ENCODE data around the gene UQCRC2. TPM values are rescaled to one million over a fixed set of nuclear protein-coding genes. Genes with fewer than 3 reads are reported as not detected.
A peak's percentile ranks its signal among the peaks of the same experiment; 100 is the strongest.

The UQCRC2 gene
- total RNA-seq, 4 donors from 2014 or later: 193 to 309 (median 286) TPM

- Histone ChIP-seq H3K4me1 (peaks cover 0 to 17% (median 4%) of the 10 kb centered on the region in 4 donors), H3K27ac (peak overlapping the region; percentile 75 to 92 (median 80))
Measured at GRCh38 chr16:22007159-22007508, 54.0 kb downstream of the UQCRC2 start.

GRCh38 chr16:22007509-22008214 is 54.5 kb downstream of the UQCRC2 start, which contains the start of gene MOSMO:
MOSMO (plus strand) TSS chr16:22008111; CDS start chr16:22008302, 191 bp downstream.
- Histone ChIP-seq H3K9me3 (no peaks in the 10 kb centered on the region), H3K36me3 (no peaks in the 10 kb centered on the region)

More at GRCh38 chr16:22007159-22007508, 54.0 kb downstream of the UQCRC2 start:
- no peak for DNase-seq
- Histone ChIP-seq H3K9me3 (no peaks in the 10 kb centered on the region), H3K36me3 (no peaks in the 10 kb centered on the region), H3K4me3 (peak overlapping the region; percentile 81 to 99 (median 88)), H3K27me3 (no peaks in the 10 kb centered on the region)
- TF ChIP-seq, protein P1, sequence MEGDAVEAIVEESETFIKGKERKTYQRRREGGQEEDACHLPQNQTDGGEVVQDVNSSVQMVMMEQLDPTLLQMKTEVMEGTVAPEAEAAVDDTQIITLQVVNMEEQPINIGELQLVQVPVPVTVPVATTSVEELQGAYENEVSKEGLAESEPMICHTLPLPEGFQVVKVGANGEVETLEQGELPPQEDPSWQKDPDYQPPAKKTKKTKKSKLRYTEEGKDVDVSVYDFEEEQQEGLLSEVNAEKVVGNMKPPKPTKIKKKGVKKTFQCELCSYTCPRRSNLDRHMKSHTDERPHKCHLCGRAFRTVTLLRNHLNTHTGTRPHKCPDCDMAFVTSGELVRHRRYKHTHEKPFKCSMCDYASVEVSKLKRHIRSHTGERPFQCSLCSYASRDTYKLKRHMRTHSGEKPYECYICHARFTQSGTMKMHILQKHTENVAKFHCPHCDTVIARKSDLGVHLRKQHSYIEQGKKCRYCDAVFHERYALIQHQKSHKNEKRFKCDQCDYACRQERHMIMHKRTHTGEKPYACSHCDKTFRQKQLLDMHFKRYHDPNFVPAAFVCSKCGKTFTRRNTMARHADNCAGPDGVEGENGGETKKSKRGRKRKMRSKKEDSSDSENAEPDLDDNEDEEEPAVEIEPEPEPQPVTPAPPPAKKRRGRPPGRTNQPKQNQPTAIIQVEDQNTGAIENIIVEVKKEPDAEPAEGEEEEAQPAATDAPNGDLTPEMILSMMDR (IDR thresholded peaks at IDR 0.05): no peak
- TF ChIP-seq POLR2A (IDR thresholded peaks at IDR 0.05): no peak

DNA sequence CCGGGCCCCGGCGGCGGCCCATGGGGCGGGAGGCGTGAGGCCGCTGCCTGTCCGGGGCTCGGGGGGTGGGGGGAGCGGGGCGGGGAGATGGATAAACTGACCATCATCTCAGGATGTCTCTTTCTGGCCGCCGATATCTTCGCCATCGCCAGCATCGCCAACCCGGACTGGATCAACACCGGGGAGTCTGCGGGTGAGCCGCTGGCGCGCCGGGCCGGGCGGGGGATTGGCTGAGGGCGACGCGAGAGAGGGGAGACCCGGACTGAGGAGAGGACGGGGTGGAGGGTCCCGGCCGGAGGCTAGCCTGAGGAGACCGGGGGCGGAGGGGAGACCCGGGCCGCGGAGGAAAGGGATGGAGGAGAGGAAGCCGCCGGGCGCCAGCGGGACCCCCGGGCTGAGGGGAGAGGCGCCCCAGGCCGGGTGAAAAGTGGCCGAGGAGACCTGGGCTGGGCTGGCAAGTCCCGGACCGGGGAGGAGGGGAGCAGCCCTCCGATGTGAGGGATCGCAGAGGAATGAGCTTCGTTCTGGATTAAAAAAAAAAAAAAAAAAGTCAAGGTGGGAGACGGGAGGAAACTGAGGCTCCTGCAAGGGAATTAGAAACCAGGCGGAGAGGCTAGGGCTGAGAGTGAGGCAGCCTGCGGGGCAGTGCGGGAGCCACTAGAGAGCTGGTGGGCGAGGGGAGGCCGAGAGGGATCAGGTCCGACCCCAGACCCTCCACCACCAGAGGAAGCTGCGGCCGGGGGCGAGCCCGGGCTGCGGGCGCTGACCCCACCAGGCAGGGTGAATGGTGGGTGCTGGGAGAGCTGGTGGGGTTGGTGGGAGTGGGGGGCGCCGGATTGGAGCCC is 55.3 kb downstream of the UQCRC2 start:
- peak overlapping the region; percentile 26 to 92 (median 80) for H3K27ac ChIP-seq
- peaks cover 0 to 17% (median 4%) of the 10 kb centered on the region in 4 donors for H3K4me1 ChIP-seq
- H3K27me3 ChIP-seq: no peaks in the 10 kb centered on the region
- no peak for TF ChIP-seq POLR2A (IDR thresholded peaks at IDR 0.05)
- TF ChIP-seq, protein P1 (IDR thresholded peaks at IDR 0.05): no peak
- H3K9me3 ChIP-seq: no peaks in the 10 kb centered on the region
- DNase-seq: peak; percentile 20 to 58 (median 50)
- H3K4me3 ChIP-seq: peak overlapping the region; percentile 81 to 99 (median 88)
- no peaks in the 10 kb centered on the region for H3K36me3 ChIP-seq

More at GRCh38 chr16:22007509-22008214, 54.5 kb downstream of the UQCRC2 start, which contains the start of gene MOSMO:
- TF ChIP-seq, protein P1 (IDR thresholded peaks at IDR 0.05): peak in 3 of 6 experiments; percentile 6 to 15 (median 13)
- peak; percentile 29 to 50 for TF ChIP-seq POLR2A (IDR thresholded peaks at IDR 0.05)
- H3K4me3 ChIP-seq: peak within 1 kb of the TSS; percentile 81 to 99 (median 88)
- H3K4me1 ChIP-seq: peaks cover 0 to 17% (median 4%) of the 10 kb centered on the region in 4 donors
- no peaks in the 10 kb centered on the region for H3K27me3 ChIP-seq
- peak within 1 kb of the TSS; percentile 75 to 92 (median 80) for H3K27ac ChIP-seq
- peak; percentile 68 to 88 (median 85) for DNase-seq

DNA sequence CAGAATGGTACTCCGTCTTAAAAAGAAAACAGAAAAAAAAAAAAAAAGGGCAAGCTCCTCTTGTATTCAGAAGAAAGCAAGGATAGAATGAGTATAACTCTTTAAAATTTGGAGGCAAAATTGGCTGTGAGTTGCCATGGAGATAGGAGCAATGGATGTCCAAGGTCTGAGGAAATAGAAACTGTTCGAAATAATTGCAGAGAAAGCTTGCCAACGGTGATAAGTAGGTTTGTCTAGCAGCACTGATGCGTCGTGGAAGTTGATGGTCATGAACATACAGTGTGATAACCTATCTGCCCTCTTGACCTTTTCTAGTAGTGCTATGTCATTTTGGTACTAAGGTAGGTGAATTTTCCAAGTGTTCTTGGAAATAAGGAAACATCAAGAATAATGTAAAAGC is 57.7 kb downstream of the UQCRC2 start:
- H3K27ac ChIP-seq: no peak overlapping the region
- DNase-seq: no peak
- TF ChIP-seq POLR2A (IDR thresholded peaks at IDR 0.05): no peak
- TF ChIP-seq, protein P1 (IDR thresholded peaks at IDR 0.05): no peak
- peaks cover 0 to 17% (median 4%) of the 10 kb centered on the region in 4 donors for H3K4me1 ChIP-seq
- H3K9me3 ChIP-seq: no peaks in the 10 kb centered on the region
- H3K4me3 ChIP-seq: no peak overlapping the region
- no peaks in the 10 kb centered on the region for H3K27me3 ChIP-seq
- no peaks in the 10 kb centered on the region for H3K36me3 ChIP-seq

GRCh38 chr16:22012241-22012640 is 59.1 kb downstream of the UQCRC2 start:
- Histone ChIP-seq H3K9me3 (no peaks in the 10 kb centered on the region), H3K27ac (no peak overlapping the region), H3K4me1 (peaks cover 0 to 17% (median 2%) of the 10 kb centered on the region in 4 donors), H3K27me3 (no peaks in the 10 kb centered on the region), H3K36me3 (no peaks in the 10 kb centered on the region), H3K4me3 (no peak overlapping the region)
- TF ChIP-seq POLR2A (IDR thresholded peaks at IDR 0.05): no peak
- TF ChIP-seq, protein P1 (IDR thresholded peaks at IDR 0.05): no peak
- no peak for DNase-seq
